Measurements from ENCODE around the gene SLX4IP. TPM values are rescaled to one million over a fixed set of nuclear protein-coding genes. Genes with fewer than 3 reads are reported as not detected.

SLX4IP gene
- total and polyA plus RNA-seq, 4 donors: 1.2 to 9.5 (median 4.3) TPM

- TF ChIP-seq, protein P1, sequence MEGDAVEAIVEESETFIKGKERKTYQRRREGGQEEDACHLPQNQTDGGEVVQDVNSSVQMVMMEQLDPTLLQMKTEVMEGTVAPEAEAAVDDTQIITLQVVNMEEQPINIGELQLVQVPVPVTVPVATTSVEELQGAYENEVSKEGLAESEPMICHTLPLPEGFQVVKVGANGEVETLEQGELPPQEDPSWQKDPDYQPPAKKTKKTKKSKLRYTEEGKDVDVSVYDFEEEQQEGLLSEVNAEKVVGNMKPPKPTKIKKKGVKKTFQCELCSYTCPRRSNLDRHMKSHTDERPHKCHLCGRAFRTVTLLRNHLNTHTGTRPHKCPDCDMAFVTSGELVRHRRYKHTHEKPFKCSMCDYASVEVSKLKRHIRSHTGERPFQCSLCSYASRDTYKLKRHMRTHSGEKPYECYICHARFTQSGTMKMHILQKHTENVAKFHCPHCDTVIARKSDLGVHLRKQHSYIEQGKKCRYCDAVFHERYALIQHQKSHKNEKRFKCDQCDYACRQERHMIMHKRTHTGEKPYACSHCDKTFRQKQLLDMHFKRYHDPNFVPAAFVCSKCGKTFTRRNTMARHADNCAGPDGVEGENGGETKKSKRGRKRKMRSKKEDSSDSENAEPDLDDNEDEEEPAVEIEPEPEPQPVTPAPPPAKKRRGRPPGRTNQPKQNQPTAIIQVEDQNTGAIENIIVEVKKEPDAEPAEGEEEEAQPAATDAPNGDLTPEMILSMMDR (IDR thresholded peaks at IDR 0.05; ENCODE audit: control extremely low read depth, extremely low read depth): no peak
- no peak for DNase-seq
- ATAC-seq (ENCODE audit: insufficient read depth, low FRiP score): no peak
- 27 to 48% methylated on average over 5 of the region's 5 CpGs for WGBS, 2 donors
- peaks cover 0 to under 1% (median 0%) of the 10 kb centered on the region in 4 donors for H3K9me3 ChIP-seq (ENCODE audit: control insufficient read depth in 4 of 4, insufficient read depth in 3 of 4, low read length in 3 of 4)
- no peaks in the 10 kb centered on the region for H3K27me3 ChIP-seq (ENCODE audit: control insufficient read depth in 3 of 3, insufficient read depth in 3 of 3, low read length in 2 of 3)
- H3K4me3 ChIP-seq: no peak overlapping the region
- peaks cover 0 to 2% (median 0%) of the 10 kb centered on the region in 5 donors for H3K4me1 ChIP-seq (ENCODE audit: control insufficient read depth in 5 of 5, insufficient read depth in 5 of 5, low read length in 5 of 5)
- peaks cover 0 to 3% (median under 1%) of the 10 kb centered on the region in 4 donors for H3K36me3 ChIP-seq (ENCODE audit: control insufficient read depth in 4 of 4, insufficient read depth in 4 of 4, low read length in 4 of 4)
- no peak overlapping the region for H3K9ac ChIP-seq (ENCODE audit: insufficient read depth in 1 of 2, low read length in 2 of 2)
- H3K27ac ChIP-seq (ENCODE audit: low read depth in 1 of 2, low read length in 1 of 2): no peak overlapping the region
These were observed 18.1 kb downstream of the SLX4IP start for GRCh38 chr20:10453241-10453640.

- DNase-seq: no peak
- H3K9me3 ChIP-seq (ENCODE audit: control insufficient read depth in 4 of 4, insufficient read depth in 3 of 4, low read length in 3 of 4): peaks cover 0 to 5% (median 0%) of the 10 kb centered on the region in 4 donors
- peaks cover 0 to 2% (median 0%) of the 10 kb centered on the region in 5 donors for H3K4me1 ChIP-seq (ENCODE audit: control insufficient read depth in 5 of 5, insufficient read depth in 5 of 5, low read length in 5 of 5)
- no peak overlapping the region for H3K9ac ChIP-seq (ENCODE audit: insufficient read depth in 1 of 2, low read length in 2 of 2)
- no peaks in the 10 kb centered on the region for H3K27me3 ChIP-seq (ENCODE audit: control insufficient read depth in 3 of 3, insufficient read depth in 3 of 3, low read length in 2 of 3)
- H3K4me3 ChIP-seq: no peak overlapping the region
- H3K27ac ChIP-seq (ENCODE audit: low read depth in 1 of 2, low read length in 1 of 2): no peak overlapping the region
- ATAC-seq (ENCODE audit: insufficient read depth, low FRiP score): no peak
- TF ChIP-seq, protein P1 (IDR thresholded peaks at IDR 0.05; ENCODE audit: control extremely low read depth, extremely low read depth): no peak
- peaks cover 0 to 3% (median 1%) of the 10 kb centered on the region in 4 donors for H3K36me3 ChIP-seq (ENCODE audit: control insufficient read depth in 4 of 4, insufficient read depth in 4 of 4, low read length in 4 of 4)
These were observed 19.1 kb downstream of the SLX4IP start for GRCh38 chr20:10454151-10454750.

GRCh38 chr20:10461495-10461894 is 26.4 kb downstream of the SLX4IP start:
- WGBS, 2 donors: 92 to 98% methylated on average over 2 of the region's 2 CpGs

More at GRCh38 chr20:10461495-10461894, 26.4 kb downstream of the SLX4IP start:
- DNase-seq: no peak
- TF ChIP-seq, protein P1 (IDR thresholded peaks at IDR 0.05; ENCODE audit: control extremely low read depth, extremely low read depth): no peak
- H3K36me3 ChIP-seq (ENCODE audit: control insufficient read depth in 4 of 4, insufficient read depth in 4 of 4, low read length in 4 of 4): peaks cover 0 to 3% (median 1%) of the 10 kb centered on the region in 4 donors
- ATAC-seq (ENCODE audit: insufficient read depth, low FRiP score): no peak
- no peak overlapping the region for H3K27ac ChIP-seq (ENCODE audit: low read depth in 1 of 2, low read length in 1 of 2)
- H3K27me3 ChIP-seq (ENCODE audit: control insufficient read depth in 3 of 3, insufficient read depth in 3 of 3, low read length in 2 of 3): no peaks in the 10 kb centered on the region
- no peak overlapping the region for H3K4me3 ChIP-seq
- no peak overlapping the region for H3K9ac ChIP-seq (ENCODE audit: insufficient read depth in 1 of 2, low read length in 2 of 2)
- H3K9me3 ChIP-seq (ENCODE audit: control insufficient read depth in 4 of 4, insufficient read depth in 3 of 4, low read length in 3 of 4): peaks cover 0 to 5% (median under 1%) of the 10 kb centered on the region in 4 donors
- peaks cover 0 to 13% (median 1%) of the 10 kb centered on the region in 5 donors for H3K4me1 ChIP-seq (ENCODE audit: control insufficient read depth in 5 of 5, insufficient read depth in 5 of 5, low read length in 5 of 5)
